Muscle of back (tissue), 13 donors: ENCODE measurements around the gene TIMM9. TPM values are rescaled to one million over a fixed set of nuclear protein-coding genes. Genes with fewer than 3 reads are reported as not detected.
"Not testable (repeated sequence)": the region's sequence is repeated elsewhere in the genome, so short reads cannot be mapped to it uniquely, and the experiment has no call there.

Experiments used
- DNase-seq, 3 donors: peaks; one replicate each; pipeline versions ENCODE4 v3.0.0 to v3.0.0-alpha.2; 2013
- long read RNA-seq, 9 donors: transcript quantifications; one replicate each; lab custom pipeline, GENCODE V29; 2026
- polyA plus RNA-seq, 10 donors: library from polyadenylated mRNA; unstranded; fragments of 120-200 nt; gene quantifications; one replicate each; pipeline ENCODE4 v1.2.1, GENCODE V29; 2013; ENCODE audit not compliant: insufficient read length in 10 of 10

The TIMM9 gene, protein sequence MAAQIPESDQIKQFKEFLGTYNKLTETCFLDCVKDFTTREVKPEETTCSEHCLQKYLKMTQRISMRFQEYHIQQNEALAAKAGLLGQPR
- polyA plus RNA-seq = 100 to 1,000 TPM in 3 of 10 donors, 10 to 100 TPM in 7; 79.5 to 122 (median 92.3) TPM
- long read RNA-seq, donor 1, partial matches to known transcripts = 24 of 29 reads
- long read RNA-seq, donor 1, other reads (novel, unspliced or antisense) = 0 of 29 reads
- long read RNA-seq, donor 2, partial matches to known transcripts = 26 of 28 reads
- long read RNA-seq, donor 2, other reads (novel, unspliced or antisense) = 0 of 28 reads
- long read RNA-seq, donor 3 = 0 reads
- long read RNA-seq, donor 4, partial matches to known transcripts = 22 of 25 reads
- long read RNA-seq, donor 4, other reads (novel, unspliced or antisense) = 0 of 25 reads
- long read RNA-seq, donor 5, transcript TIMM9-205 (4 exons, 430 nt) = major isoform, 5 of 46 reads
- long read RNA-seq, donor 5, partial matches to known transcripts = 39 of 46 reads
- long read RNA-seq, donor 5, other reads (novel, unspliced or antisense) = 0 of 46 reads
- long read RNA-seq, donor 6, transcript TIMM9-205 (4 exons, 430 nt) = major isoform, 7 of 38 reads
- long read RNA-seq, donor 6, partial matches to known transcripts = 28 of 38 reads
- long read RNA-seq, donor 6, other reads (novel, unspliced or antisense) = 0 of 38 reads
- long read RNA-seq, donor 7, partial matches to known transcripts = 16 of 17 reads
- long read RNA-seq, donor 7, other reads (novel, unspliced or antisense) = 0 of 17 reads
- long read RNA-seq, donor 8, partial matches to known transcripts = 17 of 24 reads
- long read RNA-seq, donor 8, other reads (novel, unspliced or antisense) = 0 of 24 reads
- long read RNA-seq, donor 9, partial matches to known transcripts = 6 of 7 reads
- long read RNA-seq, donor 9, other reads (novel, unspliced or antisense) = 0 of 7 reads

DNA sequence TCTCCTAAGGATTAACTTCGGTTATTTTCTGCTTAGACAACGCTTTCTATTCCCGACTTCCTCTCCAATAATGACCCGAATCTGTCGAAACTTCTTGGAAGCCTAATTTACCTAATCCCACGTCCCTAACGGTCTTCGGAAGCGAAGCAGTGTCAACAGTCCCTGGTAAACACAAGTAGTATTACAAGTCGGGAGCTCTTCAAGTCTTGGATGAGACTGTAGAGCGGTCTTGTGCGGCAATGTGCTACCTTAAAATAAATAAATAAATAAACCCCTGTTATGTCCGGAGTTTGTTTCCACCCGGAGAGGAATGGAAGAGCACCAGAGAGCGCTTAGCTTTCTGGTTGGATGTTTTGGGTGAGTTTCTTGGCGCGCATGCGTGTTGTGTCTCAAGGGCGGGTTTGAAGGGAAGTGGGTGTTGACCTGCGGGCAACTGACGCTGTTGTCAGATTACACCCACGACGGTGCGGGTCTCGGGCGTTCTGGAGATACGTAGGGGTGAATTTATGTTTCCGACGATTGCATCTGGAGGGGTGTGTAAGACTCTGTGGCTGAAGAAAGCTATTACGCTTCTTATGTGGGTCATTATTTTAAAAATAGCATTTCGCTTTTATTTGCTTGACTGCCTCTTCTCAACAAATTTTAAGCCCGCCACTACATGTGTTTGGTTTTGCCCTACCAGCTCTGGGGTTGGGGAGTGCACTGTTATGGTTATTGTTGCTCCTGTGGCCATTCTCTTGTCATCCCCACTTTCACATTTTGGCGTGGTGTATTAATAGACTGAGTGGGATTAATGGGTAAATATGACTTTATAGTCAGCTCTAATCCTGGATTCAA lies at the start of gene TIMM9, which contains the start of gene KIAA0586:
TSS of gene TIMM9 (minus strand) at position 251 of the 837 bp plus-strand sequence. CDS start 15,586 bp downstream, outside the sequence.
TSS of gene KIAA0586 (plus strand) at position 439 of the 837 bp plus-strand sequence. CDS start 546 bp downstream, outside the sequence.
- peak; percentile 99 for DNase-seq

DNA sequence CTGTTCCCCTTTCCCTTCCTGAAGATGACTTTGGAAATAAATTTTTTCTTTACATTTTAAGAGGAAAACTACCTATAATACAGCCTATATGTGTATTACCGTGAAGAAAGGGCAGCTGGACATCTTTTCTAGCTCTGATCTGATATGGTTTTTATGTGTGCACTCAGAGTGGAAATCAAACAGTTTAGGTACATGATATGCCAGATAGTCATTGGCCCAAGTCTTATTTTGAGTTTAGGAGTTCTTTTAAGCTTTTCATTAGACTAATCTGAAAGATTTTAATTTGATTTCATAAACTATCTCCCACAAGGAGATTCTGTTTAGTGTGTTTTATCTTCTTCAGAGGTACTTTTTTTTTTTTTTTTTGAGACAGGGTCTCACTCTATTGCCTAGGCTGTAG lies 49.0 kb upstream of the TIMM9 start:
- DNase-seq = no peak

DNA sequence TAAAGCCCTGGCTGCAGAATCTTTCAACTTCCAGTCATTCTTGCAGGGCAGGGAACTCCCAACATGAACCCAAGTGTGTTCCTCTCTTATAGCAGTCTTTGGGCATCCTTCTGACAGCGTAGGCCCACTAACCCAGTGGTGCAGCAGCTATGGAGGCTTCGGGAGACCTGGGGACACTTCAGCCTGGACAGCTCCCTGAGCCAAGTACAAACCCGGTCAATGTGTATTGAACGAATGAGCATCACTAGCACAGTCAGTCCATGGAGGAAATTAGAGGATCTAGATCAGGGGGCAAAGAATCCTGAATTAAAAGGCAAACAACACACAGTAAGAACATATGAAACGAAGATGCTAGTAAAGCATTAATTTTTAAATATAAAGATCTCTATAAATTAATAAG lies 42.0 kb upstream of the TIMM9 start:
- no peak for DNase-seq

DNA sequence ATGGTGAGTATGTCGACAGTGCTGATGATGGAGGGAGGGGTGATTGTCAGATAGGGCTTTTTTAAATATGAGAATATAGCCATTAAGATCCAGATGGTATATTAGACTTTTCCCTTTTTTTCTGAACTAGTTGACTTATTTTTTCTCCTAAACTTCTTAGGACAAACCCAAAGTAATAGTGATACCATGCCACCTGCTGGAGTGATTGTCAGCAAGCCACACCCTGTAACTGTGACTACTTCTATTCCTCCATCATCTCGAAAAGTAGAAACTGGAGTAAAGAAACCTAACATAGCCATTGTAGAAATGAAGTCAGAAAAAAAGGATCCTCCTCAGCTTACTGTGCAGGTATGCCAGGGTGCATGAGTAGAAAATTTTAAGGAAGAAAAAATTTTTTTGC lies 40.2 kb upstream of the TIMM9 start:
- DNase-seq = no peak

DNA sequence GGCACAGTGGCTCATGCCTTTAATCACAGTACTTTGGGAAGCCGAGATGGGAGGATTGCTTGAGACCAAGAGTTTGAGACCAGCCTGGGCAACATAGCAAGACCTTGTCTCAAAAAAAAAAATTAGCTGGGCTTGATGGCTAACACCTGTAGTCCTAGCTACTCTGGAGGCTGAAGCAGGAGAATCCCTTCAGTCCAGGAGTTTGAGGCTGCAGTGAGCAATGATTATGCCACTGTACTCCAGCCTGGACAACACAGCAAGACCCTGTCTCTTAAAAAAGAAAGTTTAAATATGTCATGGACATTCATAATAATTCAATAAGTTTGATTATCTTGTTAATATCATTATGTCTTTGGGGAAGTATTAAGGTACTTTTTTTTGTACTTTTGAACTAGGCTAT lies 39.1 kb upstream of the TIMM9 start:
- no peak for DNase-seq

DNA sequence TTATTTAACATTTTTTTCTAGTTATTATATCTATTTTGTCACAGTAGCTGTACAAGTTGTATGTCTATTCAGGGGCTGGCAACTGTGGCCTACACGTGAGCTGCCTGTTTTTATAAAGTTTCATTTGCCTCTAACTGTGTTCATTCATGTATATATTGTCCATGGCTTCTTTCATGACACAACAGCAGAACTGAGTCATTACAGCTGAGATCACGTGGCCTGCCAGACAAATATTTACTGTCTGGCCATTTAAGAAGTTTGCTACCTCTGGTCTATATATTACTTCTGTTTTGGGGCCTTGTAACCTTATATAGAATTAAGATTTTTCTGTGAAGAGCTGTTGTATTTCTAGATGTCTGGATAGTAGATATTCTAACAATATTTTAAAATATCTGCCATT lies 38.1 kb upstream of the TIMM9 start:
- DNase-seq = no peak

DNA sequence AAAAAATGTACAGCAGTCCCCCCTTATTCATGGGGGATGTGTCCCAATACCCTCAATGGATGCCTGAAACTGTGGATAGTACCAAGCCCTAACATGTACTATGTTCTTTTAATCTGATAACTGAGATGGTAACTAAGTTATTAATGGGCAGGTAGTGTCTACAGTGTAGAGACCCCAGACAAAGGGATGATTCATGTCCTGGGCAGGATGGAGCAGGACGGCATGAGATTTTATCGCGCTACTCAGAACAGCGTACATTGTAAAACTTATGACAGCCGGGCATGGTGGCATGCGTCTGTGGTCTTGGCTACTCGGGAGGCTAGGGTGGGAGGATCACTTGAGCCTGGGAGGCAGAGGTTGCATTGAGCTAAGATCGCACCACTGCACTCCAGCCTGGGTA lies 37.3 kb upstream of the TIMM9 start:
- no peak for DNase-seq

DNA sequence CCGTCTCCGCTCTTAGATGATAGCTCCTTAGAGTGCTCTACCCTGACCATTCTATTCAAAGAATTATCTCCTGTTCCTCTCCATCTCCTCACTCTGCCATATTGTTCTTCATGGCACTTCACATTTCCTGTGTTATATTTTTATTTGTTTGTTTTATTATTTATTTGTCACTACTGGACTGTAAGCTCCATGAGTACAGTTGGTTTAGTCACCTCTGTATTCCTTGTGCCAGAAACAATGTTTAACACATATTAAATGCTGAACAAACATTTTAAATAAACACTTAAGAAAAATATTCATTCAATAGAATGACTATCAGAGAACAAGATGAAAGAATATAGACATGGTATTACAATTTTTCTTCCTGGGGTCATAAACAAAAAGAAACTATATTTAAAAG lies 35.8 kb upstream of the TIMM9 start:
- no peak for DNase-seq

DNA sequence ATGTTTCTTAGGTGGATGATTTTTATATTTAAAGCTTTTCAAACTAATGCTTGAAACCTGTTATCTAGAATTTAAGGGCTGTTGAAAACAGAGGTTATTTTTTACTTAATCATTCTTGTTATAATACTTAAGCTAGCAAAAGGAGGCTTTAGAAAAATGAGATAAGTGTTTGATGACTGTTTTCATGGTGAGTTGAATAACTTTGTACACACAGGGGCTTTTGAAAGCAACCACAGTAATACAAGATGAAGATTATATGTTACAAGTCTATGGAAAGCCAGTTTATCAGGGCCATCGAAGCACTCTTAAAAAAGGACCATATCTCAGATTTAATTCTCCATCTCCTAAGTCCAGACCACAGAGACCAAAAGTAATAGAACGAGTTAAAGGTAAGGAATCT lies 33.4 kb upstream of the TIMM9 start:
- no peak for DNase-seq

DNA sequence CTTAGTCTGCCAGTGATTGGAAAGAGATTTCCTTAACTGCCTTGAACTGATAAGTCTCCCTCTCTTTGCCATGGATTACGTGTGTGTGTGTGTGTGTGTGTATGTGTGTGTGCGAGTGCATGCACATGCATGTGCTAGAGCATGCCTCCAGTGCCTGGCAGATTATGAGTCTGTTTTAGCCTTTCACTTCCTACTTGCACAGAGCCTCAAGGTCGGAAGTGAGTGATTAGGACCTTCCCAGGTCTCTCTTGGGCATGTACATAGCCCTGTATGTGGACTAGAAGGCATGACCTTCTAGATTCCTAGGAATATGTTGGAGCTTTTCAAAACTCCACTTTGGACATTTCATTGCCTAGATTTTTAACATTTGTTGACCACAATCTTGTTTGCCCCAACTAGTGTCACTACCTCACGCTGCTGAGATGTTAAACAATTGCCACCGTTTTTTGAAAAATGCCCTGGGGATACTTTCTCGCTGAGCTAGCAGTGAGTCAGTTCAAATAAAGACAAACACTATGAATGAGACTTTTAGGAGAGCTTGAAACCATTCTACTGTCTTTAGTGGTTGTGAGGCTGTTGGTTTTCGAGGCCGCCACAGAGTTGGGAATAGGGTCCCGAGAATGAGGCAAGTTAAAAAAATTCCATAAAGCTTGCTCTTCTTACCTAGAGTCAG lies 28.4 kb upstream of the TIMM9 start:
- no peak for DNase-seq

DNA sequence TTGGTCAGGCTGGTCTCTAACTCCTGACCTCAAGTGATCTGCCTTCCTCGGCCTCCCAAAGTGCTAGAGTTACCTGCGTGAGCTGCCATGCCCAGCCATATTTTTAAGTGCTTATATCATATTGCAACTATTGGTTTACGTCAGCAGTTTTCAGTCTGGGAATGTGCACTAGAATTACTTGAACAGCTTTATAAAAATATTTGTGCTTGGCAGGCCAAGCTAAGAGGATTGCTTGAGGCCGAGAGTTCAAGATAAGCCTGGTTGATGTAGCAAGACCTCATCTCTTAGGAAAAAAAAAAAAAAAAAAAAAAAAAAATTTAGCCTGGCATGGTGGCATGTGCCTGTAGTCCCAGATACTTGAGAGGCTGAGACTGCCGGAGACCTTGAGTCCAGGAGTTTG lies 17.3 kb upstream of the TIMM9 start:
- DNase-seq = no peak

DNA sequence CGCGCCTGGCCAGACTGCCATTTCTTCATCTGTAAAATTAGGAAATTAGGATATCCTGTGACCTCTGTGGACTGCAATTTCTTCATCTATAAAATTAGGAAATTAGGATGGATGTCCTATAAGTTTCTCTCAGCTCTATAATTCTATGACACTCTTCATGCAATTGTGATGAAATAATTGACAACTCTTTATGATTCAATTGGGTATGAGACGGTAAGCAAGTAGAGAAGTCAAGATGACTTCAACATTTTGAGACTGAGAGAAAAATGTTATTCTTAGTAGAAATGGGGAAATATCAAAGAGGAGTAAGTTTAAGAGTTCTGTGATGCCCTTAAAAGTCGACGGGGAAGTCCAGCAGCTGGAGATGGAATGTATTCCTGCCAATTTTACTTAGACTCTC lies 12.1 kb upstream of the TIMM9 start:
- DNase-seq = no peak

DNA sequence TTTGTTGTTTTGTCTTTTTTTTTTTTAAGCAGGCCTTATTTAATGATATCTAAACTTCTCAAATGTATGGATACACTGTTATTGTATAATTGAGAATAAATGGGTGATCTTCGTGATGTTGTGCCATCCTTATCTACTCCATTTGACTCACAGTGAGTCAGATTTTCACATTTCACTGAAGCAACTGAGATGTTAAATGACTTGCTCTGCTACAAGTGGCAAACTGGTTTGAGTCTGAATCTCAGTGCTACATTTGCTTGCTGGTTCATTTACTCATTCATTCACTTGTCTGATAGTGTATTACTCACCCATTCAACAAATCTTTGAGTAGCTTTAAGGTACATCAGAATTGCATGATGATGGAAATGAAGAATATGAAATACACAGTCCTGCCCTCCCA lies 2.8 kb upstream of the TIMM9 start:
- no peak for DNase-seq

DNA sequence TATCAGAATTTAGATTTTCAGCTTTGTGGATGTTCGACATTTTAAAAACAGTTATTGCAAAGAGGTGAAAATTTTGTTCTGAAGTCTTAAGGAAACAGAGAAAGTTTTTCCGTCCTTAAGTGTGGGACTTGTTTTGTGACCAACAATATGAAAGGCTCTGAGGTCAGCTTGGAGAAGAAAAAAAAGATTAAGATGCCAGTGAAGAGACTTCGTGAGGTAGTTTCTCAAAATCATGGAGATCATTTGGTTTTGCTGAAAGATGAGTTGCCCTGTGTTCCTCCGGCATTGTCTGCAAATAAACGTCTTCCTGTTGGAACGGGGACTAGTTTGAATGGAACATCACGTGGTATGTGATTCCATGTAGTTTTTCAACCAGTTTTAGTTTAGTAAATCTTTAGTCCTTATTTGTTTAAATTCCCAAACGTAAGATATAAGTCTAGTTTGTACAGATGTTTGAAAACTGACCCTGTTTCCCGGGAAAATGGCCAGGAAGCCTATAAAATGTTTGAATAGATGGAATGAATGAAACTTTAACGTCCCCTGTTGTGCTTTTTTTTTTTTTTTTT lies 870 bp upstream of the TIMM9 start:
- peak; percentile 47 to 85 (median 66) for DNase-seq

DNA sequence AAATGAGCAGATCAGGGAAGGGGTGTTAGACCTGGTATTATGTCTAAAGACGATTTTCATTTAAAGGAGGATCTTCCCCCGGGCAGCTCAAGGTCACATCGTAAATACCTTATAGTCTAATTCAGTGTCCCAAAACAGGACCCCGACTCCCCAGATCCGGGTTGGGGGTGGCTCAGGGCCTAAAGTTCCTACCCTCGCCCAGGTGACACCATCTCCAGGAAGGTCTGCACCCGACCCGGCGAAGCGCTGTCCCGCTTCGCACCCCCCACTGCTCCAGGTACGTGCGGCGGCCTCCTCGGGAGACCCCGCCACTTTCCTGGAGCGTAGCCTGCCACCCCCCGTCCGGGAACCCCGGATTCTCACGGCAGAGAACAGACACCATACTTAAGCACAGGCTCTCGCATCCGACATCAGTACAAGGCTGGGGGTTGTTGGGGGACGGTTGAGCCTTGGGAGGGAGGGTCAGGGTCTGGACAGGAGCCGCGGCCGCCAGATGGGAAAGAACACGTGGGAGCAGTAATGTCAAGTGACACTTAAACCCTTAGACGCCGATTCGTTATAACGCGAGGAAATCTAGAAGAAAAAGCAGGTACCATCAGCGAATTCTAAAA lies 556 bp downstream of the TIMM9 start:
- DNase-seq = peak in 2 of 3 donors; percentile 82 to 92

DNA sequence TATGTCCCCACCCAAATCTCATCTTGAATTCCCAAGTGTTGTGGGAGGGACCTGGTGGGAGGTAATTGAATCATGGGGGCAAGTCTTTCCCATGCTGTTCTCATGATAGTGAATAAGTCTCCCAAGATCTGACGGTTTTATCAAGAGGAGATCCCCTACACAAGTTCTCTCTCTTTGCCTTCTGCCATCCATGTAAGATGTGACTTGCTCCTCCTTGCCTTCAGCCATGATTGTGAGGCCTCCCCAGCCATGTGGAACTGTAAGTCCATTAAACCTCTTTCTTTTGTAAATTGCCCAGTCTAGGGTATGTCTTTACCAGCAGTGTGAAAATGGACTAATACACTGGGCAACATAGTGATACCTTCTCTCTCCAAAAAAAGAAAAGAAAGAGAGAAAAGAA lies 10.4 kb downstream of the TIMM9 start:
- DNase-seq = not testable (repeated sequence)

DNA sequence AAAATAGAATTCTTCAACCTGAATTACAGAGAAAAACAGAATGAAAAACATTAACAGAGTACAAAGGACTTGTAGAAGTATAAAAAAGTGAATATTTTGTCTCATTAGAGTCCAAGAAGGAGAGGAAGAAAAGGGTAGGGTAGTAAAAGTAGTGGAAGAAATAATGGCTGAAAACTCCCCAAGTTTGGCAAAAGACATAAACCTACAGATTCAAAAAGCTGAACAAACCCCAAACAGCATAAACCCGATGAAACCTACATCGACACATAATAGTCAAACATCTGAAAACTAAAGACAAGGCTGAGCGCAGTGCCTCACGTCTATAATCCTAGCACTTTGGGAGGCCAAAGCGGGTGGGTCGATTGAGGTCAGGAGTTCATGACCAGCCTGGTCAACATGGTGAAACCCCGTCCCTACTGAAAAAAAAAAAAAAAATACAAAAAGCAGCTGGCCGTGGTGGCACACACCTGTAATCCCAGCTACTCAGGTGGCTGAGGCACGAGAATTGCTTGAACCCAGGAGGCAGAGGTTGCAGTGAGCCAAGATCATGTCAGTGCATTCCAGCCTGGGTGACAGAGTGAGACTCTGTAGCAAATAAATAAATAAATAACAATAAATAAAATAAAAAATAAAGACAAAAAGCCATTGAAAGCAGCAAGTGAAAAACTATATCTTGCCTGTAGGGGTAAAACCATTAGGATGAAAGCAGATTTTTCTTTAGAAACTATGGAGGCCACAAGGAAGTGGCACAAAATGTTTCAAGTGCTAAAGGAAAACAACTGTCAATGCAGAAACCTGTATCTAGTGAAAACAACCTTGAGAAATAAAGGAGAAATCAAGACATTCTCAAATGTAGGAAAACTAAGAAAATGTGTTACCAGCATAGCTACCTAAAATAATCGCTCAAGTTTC lies 11.4 kb downstream of the TIMM9 start:
- DNase-seq = no peak

DNA sequence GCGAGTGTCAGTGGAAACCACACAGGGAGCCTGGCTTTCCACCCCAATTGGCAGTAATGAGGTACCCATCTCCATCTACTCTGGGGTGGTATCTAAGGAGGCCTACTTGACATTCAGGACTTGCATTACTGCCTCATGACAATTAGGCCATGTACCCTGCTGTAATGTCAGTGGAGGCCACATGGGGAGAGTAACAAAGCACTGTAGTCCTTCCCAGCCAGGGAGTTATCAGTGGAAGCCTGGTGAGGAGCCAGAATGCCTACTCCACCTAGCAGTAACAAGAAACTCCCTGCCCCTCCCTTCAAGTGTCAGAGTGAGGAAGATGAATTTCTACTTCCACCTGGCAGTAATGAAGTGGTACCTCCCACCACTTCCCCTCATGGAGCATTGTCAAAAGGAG lies 12.5 kb downstream of the TIMM9 start:
- DNase-seq = no peak

DNA sequence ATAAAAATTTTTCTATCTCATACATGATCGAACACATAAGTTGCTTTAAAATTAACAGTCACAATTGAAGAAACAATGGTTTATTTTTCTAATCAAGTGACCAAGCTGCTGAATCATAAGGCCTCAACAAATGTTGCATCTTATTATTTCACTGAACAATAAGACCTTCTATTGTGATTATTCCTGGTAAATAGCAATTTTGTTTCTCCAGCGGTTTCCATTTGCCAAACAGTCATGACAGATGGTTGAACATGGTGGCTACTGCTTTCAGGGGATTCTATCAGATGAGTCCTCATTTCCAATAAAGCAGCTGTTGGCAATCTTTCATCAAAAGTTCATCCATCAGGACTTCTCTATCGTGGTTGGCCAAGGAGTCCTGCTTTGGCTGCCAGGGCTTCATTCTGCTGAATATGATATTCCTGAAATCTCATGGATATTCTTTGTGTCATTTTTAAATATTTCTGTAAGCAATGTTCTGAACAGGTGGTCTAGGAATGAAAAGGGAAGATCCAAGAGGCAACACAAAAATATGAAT lies 18.6 kb downstream of the TIMM9 start:
- DNase-seq = peak in 1 of 3 donors; percentile 10
